Limb (tissue), 2 donors: ENCODE results near the gene PSME4.
"Not testable (repeated sequence)": the region's sequence is repeated elsewhere in the genome, so short reads cannot be mapped to it uniquely, and the experiment has no call there.

ENCODE experiments used
- DNase-seq, 2 donors: peaks; one replicate each; pipeline ENCODE4 v3.0.0-alpha.2; 2016; ENCODE audit errors: extremely low spot score in 2 of 2

Gene PSME4

DNA sequence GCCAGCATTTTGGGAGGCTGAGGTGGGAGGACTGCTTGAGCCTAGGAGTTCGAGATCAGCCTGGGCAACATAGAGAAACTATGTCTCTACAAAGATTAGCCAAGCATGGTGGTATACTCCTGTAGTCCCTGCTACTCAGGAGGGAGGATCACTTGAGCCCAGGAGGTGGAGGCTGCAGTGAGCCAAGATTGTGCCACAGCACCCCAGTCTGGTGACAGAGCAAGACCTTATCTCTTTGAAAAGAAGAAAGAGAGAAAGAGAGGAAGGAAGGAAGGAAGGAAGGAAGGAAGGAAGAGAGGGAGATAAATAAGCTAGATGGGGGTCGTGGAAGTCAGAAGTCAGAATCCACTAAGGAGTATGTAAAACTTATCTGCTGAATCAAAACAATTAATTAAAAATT lies 127.2 kb downstream of the PSME4 start:
- no peak for DNase-seq

DNA sequence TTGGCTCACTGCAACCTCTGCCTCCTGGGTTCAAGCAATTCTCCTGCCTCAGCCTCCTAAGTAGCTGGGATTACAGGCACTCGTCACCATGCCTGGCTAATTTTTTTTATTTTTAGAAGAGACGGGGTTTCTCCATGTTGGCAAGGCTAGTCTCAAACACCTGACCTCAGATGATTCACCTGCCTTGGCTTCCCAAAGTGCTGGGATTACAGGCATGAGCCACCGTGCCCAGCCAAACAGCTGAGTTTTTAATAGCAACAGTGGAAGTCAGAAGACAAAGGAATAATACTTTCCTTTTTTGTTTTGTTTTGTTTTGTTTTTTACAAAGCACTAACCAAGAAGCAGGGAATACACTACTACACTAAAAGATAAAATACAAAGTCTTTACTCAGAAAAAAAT lies 127.9 kb downstream of the PSME4 start:
- DNase-seq, result no peak

DNA sequence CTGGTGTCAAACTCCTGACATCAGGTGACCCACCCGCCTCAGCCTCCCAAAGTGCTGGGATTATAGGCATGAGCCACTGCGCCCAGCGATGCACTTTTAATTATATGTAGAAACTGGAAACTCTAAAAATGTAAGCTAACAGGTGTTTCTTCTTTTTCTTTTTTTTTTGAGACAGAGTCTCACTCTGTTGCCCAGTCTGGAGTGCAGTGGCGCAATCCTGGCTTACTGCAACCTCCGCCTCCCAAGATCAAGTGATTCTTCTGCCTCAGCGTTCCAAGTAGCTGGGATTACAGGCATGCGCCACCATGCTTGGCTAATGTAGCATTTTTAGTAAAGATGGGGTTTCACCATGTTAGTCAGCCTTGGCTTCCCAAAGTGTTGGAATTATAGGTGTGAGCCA lies 129.1 kb downstream of the PSME4 start:
- not testable (repeated sequence) for DNase-seq

DNA sequence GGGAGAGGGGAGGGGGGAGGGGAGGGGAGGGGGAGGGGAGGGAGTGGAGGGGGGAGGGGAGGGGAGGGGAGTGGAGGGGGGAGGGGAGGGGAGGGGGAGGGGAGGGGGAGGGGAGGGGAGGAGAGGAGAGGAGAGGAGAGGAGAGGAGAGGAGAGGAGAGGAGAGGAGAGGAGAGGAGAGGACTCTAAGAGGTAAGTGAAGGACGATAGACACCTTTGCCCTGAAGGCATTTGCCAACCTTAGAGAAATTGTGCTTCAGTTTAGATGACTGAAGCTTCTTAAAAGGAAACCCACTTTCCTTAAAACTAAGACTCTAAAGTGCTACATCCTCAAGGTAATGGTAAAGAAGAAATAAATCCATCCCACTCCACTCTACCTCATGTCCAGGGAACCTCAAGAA lies 130.2 kb downstream of the PSME4 start:
- DNase-seq, result no peak

DNA sequence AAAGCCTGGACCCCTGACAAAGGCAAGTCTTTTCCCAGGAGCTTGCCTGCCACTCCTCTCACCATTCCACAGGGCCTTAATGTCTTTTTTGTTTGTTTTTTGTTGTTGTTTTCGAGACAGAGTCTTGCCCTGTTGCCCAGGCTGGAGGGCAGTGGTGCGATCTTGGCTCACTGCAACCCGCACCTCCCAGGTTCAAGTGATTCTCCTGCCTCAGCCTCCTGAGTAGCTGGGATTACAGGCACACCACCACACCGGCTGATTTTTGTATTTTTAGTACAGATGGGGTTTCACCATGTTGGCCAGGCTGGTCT lies 140.9 kb downstream of the PSME4 start:
- DNase-seq, result not testable (repeated sequence)

DNA sequence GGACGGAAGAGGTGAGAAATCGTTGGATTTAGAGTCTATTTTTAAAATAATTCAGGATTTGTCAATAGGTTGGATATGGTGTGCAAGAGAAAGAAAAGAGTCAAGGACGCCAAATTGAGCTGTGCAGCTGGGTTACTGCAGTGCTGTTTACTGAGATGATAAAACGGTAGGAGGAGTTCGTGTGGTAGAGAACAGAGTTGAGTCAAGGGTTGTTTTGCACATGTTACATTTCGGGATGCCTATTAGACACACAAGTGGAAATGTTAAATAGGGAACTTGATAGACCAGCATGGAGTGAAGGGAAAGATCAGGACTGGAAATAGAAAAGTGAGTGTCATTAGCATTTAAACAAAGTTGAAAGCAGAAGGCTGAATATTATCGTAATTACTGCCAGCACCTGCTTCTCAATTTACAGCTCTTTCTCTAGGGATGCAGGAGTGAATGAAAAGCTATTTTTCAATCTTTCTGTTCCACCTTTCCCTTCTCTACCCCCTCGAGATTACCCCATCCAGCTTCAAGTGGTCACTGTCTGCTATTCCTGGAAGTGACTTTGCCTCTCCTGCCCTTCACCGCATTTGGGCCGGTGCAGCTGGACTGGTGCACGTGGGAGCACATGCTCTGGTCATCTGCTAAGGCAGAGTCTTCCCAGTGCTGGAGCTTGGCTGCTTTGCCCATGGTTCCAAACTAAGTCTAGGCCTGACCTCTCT lies 141.4 kb downstream of the PSME4 start:
- no peak for DNase-seq

DNA sequence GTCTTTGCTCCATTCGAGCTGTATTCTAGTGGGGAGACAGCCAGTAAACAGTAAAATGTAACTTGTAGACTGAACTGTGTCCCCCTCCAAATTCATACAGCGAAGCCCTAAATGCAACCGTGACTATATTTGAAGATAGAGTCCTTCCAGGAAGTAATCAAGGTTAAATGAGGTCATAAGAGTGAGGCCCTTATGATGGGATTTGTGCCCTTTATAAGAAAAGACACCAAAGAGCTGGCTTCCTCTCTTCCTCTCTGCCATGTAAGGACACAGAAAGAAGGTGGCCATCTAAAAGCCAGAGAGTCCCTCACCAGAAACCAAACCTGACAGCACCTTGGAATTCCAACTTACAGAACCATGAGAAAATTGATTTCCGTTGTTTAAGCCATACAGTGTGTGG lies 142.5 kb downstream of the PSME4 start:
- no peak for DNase-seq

DNA sequence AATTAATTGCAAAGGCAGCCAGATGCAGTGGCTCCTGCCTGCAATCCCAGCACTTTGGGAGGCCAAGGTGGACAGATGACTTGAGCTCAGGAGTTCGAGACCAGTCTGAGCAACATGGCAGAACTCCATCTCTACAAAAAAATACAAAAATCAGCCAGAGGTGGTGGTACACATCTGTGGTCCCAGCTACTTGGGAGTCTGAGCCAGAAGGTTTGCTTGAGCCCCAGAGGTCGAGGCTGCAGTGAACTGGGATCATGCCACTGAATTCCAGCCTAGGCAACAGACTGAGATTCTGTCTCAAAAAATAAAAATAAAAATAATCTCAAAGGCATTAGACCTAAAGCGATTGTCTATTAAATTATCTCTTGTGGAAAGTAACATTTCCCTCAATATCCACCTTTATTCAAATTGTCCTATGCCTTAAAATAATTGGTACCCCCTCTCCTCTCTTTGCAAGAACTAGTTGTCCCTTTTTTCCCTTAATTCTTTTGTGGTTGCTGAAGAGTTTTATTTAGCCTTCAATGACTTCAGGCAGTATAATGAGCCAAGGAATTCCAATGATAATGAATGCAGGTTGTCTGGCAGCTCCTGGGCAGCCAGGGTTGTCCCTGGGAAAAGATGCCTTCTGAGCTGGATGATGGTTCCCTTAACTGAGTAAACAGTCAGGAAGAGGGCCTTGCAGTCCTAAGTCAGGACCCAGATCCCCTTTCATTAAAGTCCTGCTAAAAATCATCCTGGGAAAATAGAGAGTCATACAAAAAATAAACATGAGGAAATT lies 143.2 kb downstream of the PSME4 start:
- no peak for DNase-seq

DNA sequence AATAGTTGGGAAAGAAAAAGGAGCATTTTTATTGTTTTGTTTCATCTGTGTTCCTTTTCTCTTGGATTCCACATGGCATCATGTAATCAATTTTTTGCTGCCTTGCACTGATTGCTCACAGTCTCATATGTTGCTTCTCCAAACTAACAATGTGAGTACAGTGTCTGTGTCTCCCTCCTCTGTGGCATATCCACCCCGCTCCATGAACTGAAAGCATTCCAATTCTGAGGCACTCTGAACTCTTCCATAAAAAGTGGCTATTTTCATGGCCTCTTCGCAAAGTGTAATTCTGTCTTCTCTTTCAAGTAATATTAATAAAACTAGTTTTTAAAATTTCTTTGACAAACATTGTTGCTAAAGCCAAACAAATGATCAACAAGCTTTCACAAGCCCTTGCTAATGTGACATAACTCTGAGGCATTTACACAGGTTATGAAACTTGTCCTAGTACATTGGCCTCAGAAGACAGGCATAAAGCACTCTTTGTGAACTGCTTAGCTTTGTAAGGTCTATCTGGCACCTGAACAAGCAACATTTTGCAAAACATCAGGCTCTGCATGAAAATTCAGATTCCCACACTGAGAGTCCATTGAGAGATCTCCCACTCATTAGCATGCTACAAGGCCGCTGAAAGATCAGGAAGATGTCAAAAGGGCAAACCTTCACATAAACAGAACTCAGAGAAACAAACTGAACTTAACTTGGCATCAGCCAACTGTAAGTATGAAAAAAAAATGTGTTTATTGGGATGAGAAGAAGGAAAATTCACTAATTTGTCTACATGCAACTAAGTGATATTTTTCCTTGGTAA lies 144.0 kb downstream of the PSME4 start:
- peak in 1 of 2 donors; percentile 15 for DNase-seq

DNA sequence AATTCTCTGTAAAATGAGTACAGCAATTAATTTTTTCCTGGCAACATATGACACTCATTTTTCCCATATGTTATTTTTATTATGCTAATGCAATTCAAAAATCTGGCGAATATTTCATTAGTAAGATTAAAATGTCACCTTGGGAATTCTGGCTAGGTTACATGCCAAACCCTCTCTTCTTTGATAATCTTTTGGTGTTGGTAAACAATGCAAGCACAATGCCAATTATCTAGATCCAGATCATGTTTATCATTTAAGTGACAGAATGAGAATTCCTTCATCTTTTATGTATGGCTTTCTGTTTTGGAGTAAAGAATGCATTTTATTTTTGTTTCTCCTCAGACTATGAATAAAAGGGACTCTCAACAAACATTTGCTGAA lies 144.8 kb downstream of the PSME4 start:
- DNase-seq, result no peak

DNA sequence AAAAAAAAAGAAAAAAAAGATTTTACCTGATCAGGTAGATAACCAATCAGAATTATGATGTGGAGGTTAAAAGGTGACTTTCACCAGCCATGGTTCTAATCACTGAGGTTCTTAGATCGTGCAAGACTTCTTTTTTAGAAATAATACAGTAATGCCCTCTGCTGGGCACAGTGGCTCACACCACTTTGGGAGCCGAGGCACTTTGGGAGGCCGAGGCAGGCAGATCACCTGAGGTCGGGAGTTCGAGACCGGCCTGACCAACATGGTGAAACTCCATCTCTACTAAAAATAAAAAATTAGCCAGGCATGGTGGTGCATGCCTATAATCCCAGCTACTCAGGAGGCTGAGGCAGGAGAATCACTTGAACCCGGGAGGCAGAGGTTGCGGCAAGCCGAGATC lies 147.2 kb downstream of the PSME4 start:
- DNase-seq, result not testable (repeated sequence)

DNA sequence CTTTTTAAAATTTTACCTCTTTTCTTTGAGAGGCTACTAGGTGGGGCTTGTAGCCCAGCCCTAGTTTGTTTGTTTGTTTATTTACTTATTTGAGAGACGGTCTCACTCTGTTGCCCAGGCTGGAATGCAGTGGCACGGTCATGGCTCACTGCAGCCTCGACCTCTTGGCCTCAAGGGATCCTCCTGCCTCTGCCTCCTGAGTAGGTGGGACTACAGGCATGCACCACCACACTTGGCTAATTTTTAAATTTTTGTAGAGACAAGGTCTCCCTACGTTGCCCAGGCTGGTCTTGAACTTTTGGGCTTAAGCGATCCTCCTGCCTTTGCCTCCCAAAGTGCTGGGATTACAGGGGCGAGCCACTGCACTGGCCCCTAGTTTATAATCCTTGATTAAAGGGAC lies 149.0 kb downstream of the PSME4 start:
- no peak for DNase-seq

DNA sequence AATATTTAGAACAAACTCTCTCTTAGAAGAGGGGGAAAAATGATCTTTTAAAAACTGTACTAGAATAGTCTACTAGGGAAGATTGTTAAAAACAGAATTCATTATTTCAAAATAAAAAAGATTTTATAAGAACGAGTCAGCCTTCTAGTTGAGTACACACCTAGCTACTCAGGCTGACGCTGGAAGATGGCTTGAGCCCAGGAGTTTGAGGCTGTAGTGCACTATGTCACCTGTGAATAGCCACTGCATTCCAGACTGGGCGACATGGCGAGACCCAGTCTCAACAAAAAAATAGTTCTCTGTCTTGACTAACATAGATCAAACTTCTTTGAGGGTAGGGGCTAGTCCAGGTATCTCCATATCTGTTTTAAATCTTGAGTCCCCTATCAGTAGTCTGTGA lies 150.1 kb downstream of the PSME4 start:
- DNase-seq, result no peak

DNA sequence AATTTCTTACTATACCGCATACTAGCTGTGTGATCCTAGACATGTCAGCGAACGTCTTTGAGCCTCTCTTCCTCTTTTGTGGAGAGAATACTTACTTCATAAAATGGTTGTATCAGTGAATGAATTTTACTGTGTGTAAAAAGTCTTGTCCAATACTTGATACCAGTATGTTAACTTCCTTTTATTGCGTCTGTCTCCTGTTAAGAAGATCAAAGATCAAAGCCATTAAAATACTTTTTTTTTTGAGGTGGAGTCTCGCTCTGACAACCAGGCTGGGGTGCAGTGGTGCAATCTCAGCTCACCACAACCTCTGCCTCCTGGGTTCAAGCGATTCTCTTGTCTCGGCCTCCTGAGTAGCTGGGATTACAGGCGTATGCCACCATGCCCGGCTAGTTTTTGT lies 150.7 kb downstream of the PSME4 start:
- DNase-seq, result no peak

DNA sequence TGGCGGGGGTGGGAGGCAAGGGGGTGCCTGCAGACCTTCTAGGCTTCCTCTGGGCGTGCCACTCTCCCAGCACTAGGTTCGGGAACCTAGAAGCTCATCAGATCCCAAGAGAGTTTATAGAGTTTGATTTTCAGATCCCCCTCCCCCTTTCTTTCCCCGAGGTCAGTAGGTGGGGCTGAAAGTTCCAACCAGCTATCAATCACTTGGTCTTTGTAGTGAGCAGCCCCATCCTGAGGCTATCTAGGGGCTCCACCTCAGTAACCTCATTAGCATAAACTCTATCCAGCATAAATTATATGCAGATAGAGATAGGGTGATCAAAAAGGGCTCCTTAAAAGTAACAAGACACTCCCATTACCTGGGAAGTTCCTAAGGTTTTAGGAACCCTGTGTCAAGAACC lies 151.2 kb downstream of the PSME4 start:
- DNase-seq, result no peak

DNA sequence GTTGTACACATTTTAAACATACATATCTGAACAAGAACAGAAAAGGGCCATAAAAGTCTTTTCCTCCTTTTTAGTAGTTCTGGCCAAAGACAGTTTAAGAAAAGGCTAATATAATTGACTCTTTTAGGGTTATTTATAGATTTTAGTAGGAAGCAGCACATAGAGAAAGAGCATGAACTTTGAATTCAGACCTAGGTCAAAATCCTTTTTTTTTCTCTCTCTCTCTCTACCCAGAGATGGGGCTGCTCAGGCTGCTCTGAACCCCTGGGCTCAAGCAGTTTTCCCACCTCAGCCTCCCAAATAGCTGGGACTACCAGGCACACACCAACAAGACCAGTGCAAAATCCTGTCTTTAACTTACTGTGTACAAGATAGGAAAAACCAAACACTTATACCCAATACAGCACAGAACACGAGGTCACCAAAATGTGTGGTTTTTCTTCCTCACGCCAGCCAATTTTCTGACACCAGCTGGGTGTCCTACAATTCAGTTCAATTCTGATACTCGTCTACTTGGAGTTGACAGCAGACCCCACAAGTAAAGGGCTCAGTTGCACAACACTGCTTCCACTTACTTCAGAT lies 151.8 kb downstream of the PSME4 start:
- DNase-seq, result no peak
